ENCODE measurements around the gene FAM171A2. TPM values are rescaled to one million over a fixed set of nuclear protein-coding genes. Genes with fewer than 3 reads are reported as not detected.

Gene FAM171A2
- total and polyA plus RNA-seq, 7 donors: 0.66 to 1.7 (median 1.4) TPM; not detected in 2

DNA sequence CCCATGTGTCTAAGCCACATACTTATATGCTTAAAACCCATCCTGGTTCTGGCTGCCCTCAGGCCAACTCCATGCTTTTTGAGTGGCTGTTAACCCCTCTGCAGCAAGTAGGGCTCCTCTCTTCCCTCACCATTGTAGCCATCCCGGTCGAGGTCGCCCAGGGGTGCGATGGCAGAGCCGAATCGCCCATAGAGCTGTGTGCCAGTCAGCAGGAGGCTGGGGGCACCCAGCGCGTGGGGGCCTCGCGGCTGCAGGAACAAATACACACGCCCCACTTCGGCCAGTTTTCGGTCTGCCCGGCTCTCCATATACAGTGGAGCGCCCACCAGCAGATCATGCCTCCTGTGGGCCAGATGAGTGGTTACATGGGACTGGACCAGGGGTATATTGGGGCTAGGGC, 19.7 kb upstream of the FAM171A2 start:
- Histone ChIP-seq H3K27ac (no peak overlapping the region), H3K36me3 (no peaks in the 10 kb centered on the region), H3K4me3 (no peak overlapping the region), H3K4me1 (peaks cover 0 to 19% (median 16%) of the 10 kb centered on the region in 4 donors), H3K9me3 (no peaks in the 10 kb centered on the region), H3K27me3 (peaks cover 0 to 21% (median 0%) of the 10 kb centered on the region in 3 donors)
- DNase-seq: no peak
- 93 to 94% methylated on average over 15 of the region's 15 CpGs for WGBS, 2 donors
- no peak for TF ChIP-seq POLR2AphosphoS5 (IDR thresholded peaks at IDR 0.05)
- no peak for TF ChIP-seq EP300 (IDR thresholded peaks at IDR 0.05)
- TF ChIP-seq, protein P1, sequence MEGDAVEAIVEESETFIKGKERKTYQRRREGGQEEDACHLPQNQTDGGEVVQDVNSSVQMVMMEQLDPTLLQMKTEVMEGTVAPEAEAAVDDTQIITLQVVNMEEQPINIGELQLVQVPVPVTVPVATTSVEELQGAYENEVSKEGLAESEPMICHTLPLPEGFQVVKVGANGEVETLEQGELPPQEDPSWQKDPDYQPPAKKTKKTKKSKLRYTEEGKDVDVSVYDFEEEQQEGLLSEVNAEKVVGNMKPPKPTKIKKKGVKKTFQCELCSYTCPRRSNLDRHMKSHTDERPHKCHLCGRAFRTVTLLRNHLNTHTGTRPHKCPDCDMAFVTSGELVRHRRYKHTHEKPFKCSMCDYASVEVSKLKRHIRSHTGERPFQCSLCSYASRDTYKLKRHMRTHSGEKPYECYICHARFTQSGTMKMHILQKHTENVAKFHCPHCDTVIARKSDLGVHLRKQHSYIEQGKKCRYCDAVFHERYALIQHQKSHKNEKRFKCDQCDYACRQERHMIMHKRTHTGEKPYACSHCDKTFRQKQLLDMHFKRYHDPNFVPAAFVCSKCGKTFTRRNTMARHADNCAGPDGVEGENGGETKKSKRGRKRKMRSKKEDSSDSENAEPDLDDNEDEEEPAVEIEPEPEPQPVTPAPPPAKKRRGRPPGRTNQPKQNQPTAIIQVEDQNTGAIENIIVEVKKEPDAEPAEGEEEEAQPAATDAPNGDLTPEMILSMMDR (IDR thresholded peaks at IDR 0.05): no peak
- TF ChIP-seq POLR2A (IDR thresholded peaks at IDR 0.05): no peak
- intact Hi-C loops (cut with DNase I): no loop called here

DNA sequence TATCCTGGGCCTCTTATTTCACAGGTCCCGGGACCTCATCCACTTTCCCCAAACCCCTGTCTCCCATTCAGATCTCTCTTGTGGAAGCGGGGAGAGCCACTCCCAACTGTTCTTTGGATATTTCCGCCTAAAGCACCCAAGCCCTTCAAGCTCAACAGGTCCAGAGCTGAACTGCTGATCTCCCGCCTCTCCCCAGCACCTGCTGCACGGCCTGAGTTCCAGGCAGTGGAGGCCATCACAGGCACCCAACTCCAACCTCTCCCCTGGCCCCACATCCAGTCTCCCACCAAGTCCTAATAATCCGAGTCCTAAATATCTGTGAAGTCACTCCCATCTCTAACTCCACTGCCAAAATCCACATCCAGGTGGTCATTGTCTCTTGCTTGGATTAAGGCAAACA, 19.3 kb upstream of the FAM171A2 start:
- no peak overlapping the region for H3K27ac ChIP-seq
- no peaks in the 10 kb centered on the region for H3K36me3 ChIP-seq
- no peak overlapping the region for H3K4me3 ChIP-seq
- DNase-seq: no peak
- peaks cover 0 to 21% (median 0%) of the 10 kb centered on the region in 3 donors for H3K27me3 ChIP-seq
- no peaks in the 10 kb centered on the region for H3K9me3 ChIP-seq
- intact Hi-C loops (cut with DNase I): no loop called here
- 73 to 88% methylated on average over 6 of the region's 6 CpGs for WGBS, 2 donors
- TF ChIP-seq POLR2AphosphoS5 (IDR thresholded peaks at IDR 0.05) (no peak), EP300 (IDR thresholded peaks at IDR 0.05) (no peak), POLR2A (IDR thresholded peaks at IDR 0.05) (no peak)
- TF ChIP-seq, protein P1 (IDR thresholded peaks at IDR 0.05): no peak
- H3K4me1 ChIP-seq: peaks cover 0 to 19% (median 16%) of the 10 kb centered on the region in 4 donors

DNA sequence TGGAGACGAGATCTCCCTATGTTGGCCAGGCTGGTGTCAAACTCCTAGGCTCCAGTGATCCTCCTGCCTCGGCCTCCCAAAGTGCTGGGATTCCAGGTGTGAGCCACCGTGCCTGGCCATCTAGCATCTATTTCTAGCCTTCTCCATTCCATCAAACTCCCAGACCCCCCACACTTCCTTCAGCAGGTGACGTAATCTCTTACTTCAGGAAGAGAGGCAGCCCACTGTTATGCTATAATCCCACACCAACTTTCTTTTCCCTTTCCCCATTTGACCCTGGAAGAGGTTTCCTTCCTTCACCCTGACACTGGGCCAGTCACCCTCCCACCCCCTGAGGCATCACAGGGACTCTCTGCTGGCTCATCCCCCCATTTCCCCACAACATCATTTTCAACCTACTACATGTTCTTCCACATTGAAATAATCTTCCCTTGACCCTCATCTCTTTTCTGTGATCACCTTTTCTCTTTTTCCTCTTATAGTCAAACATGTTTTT, 18.2 kb upstream of the FAM171A2 start:
- intact Hi-C loops (cut with DNase I): no loop called here
- no peak for DNase-seq
- peaks cover 0 to 21% (median 0%) of the 10 kb centered on the region in 3 donors for H3K27me3 ChIP-seq
- H3K4me3 ChIP-seq: no peak overlapping the region
- 78 to 80% methylated on average over 4 of the region's 4 CpGs for WGBS, 2 donors
- H3K27ac ChIP-seq: no peak overlapping the region
- no peak for TF ChIP-seq POLR2AphosphoS5 (IDR thresholded peaks at IDR 0.05)
- no peak for TF ChIP-seq POLR2A (IDR thresholded peaks at IDR 0.05)
- TF ChIP-seq, protein P1 (IDR thresholded peaks at IDR 0.05): no peak
- no peak for TF ChIP-seq EP300 (IDR thresholded peaks at IDR 0.05)
- H3K4me1 ChIP-seq: peaks cover 0 to 19% (median 16%) of the 10 kb centered on the region in 4 donors
- no peaks in the 10 kb centered on the region for H3K36me3 ChIP-seq
- no peaks in the 10 kb centered on the region for H3K9me3 ChIP-seq

DNA sequence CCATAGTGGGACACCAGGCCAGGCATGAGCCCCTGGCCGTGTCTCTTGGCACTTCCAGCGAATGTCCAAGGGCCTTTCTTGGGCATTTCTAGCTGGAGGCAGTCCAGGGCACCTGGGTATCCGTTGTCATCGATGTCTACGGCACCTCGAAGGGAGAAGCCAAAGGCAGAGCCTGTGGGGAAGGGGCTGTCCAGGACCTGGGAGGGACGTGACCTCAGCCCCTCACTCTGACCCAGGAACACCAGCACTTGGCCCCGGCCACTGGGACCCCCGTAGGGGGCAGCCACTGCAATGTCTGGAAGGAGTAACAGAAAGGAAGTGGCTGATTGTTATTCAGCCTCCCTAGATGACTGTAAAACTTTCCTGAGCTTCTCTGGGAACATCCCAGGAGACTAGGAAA, 17.1 kb upstream of the FAM171A2 start:
- no peak for TF ChIP-seq EP300 (IDR thresholded peaks at IDR 0.05)
- TF ChIP-seq POLR2AphosphoS5 (IDR thresholded peaks at IDR 0.05): no peak
- no peak for TF ChIP-seq POLR2A (IDR thresholded peaks at IDR 0.05)
- TF ChIP-seq, protein P1 (IDR thresholded peaks at IDR 0.05): no peak
- no peak overlapping the region for H3K4me3 ChIP-seq
- H3K9me3 ChIP-seq: no peaks in the 10 kb centered on the region
- peaks cover 0 to 21% (median 16%) of the 10 kb centered on the region in 4 donors for H3K4me1 ChIP-seq
- no peak overlapping the region for H3K27ac ChIP-seq
- no peak for DNase-seq
- 67 to 79% methylated on average over 9 of the region's 9 CpGs for WGBS, 2 donors
- no peaks in the 10 kb centered on the region for H3K36me3 ChIP-seq
- intact Hi-C loops (cut with DNase I): no loop called here
- peaks cover 0 to 18% (median 3%) of the 10 kb centered on the region in 3 donors for H3K27me3 ChIP-seq

DNA sequence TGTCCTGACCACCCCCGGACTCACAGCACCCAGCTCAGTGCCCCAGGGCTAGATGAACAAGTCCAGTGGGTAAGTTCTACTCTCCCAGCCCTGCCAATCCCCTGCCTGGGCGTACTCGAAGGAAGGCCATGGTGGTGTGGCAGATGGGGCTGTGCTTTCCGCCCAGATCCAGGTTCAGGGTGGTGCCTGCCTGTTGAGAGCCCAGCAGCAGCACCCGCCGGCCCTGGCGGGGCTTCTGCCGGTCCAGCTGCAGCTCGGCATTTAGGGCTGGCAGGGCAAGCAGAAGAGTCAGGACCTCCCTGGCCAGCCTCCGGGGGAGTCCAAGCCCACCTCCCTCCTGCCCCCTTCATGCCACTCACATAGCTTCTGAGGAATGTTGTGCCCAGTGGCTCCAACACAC, 16.2 kb upstream of the FAM171A2 start:
- Histone ChIP-seq H3K4me3 (no peak overlapping the region), H3K27me3 (peaks cover 0 to 11% (median 7%) of the 10 kb centered on the region in 3 donors), H3K4me1 (peaks cover 0 to 13% (median 9%) of the 10 kb centered on the region in 4 donors), H3K9me3 (no peaks in the 10 kb centered on the region), H3K36me3 (no peaks in the 10 kb centered on the region), H3K27ac (no peak overlapping the region)
- WGBS, 2 donors: 85 to 91% methylated on average over 10 of the region's 10 CpGs
- intact Hi-C loops (cut with DNase I): no loop called here
- TF ChIP-seq, protein P1 (IDR thresholded peaks at IDR 0.05): no peak
- no peak for TF ChIP-seq POLR2AphosphoS5 (IDR thresholded peaks at IDR 0.05)
- TF ChIP-seq POLR2A (IDR thresholded peaks at IDR 0.05): no peak
- no peak for TF ChIP-seq EP300 (IDR thresholded peaks at IDR 0.05)
- no peak for DNase-seq
